ACC112 (cell line): ENCODE measurements around the gene MACROD2.

ENCODE experiments used
- H2AFZ ChIP-seq: fragments of 200-600 bp; sonication (generic); one replicate; pipeline ENCODE4 v1.6.0; 2017; ENCODE audit warnings: antibody characterized with exemption, low read length; ENCODE audit not compliant: unreplicated experiment
- H3K27ac ChIP-seq: fragments of 200-600 bp; sonication (generic); 2 replicates; pipeline ENCODE4 v1.5.1; 2014; ENCODE audit warnings: low read depth, mild to moderate bottlenecking, antibody characterized with exemption, low read length, moderate library complexity
- H3K27me3 ChIP-seq: fragments of 200-600 bp; sonication (generic); 2 replicates; pipeline ENCODE4 v1.6.1; 2014; ENCODE audit warnings: mild to moderate bottlenecking, antibody characterized with exemption, low read length, moderate library complexity, mixed read lengths; ENCODE audit not compliant: insufficient read depth
- H3K36me3 ChIP-seq: fragments of 200-600 bp; sonication (generic); 2 replicates; pipeline ENCODE4 v1.6.1; 2016; ENCODE audit warnings: mild to moderate bottlenecking, antibody characterized with exemption, low read length, moderate library complexity, mixed read lengths; ENCODE audit not compliant: insufficient read depth
- H3K4me1 ChIP-seq: fragments of 200-600 bp; sonication (generic); one replicate; pipeline ENCODE4 v1.6.1; 2016; ENCODE audit warnings: low read length, mixed read lengths; ENCODE audit not compliant: insufficient read depth, unreplicated experiment, control insufficient read depth
- H3K4me3 ChIP-seq: fragments of 200-600 bp; sonication (generic); 2 replicates; pipeline ENCODE4 v1.5.1; 2014; ENCODE audit warnings: mild to moderate bottlenecking, low read depth, low read length
- H3K79me2 ChIP-seq: fragments of 200-600 bp; sonication (generic); one replicate; pipeline ENCODE4 v1.6.0; 2016; ENCODE audit warnings: low read length; ENCODE audit not compliant: control insufficient read depth, unreplicated experiment, insufficient read depth

The MACROD2 gene

DNA sequence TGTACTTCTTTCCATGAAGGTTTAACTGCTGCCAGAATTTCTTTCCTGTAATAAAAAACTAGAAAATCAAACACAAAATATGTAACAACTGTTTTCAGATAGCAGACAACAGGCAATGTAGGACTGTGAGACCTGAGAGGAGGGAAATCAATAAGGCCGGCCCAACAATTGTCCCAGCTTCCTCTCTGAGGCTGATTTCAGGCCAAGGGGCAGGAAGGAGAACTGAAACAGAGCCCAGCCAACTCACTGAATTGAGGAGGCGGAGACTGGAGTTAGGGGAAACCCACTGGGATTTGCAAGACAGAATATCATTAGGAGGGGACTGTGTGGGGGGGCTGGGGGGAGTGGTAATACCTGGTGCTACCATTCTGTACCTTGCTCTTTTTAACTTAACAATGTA is 299.9 kb downstream of the MACROD2 start:
- H2AFZ ChIP-seq = peak overlapping the region; percentile 33
- no peaks in the 10 kb centered on the region for H3K36me3 ChIP-seq
- no peak overlapping the region for H3K27ac ChIP-seq
- no peaks in the 10 kb centered on the region for H3K27me3 ChIP-seq
- H3K4me3 ChIP-seq = no peak overlapping the region
- no peaks in the 10 kb centered on the region for H3K4me1 ChIP-seq
- no peaks in the 10 kb centered on the region for H3K79me2 ChIP-seq

DNA sequence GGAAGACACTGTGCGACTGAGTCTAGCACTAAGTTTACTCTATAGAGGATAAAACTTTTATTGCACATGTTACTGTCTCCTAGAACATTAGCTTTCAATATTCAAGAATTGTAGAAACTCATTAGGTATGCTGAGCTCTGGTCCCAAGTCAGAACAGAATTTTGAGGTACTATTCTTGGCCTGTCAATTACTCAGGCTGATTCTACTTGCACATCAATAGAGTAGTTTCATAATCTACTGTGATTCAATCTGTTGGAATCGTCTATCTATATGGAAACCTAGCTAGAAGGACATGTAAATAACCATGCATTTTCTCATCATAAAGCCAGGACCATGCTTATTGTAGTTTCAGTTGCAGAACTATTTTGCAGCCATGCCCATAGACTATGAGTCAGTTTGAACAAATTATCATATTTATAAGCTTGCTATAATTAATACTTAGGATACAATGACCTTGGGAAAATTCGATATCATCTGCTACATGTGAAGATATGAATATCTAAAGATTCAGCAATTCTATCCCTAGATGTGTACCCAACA is 300.5 kb downstream of the MACROD2 start:
- H3K27me3 ChIP-seq = no peaks in the 10 kb centered on the region
- no peak overlapping the region for H2AFZ ChIP-seq
- H3K4me3 ChIP-seq = no peak overlapping the region
- H3K79me2 ChIP-seq = no peaks in the 10 kb centered on the region
- no peaks in the 10 kb centered on the region for H3K36me3 ChIP-seq
- H3K4me1 ChIP-seq = no peaks in the 10 kb centered on the region
- no peak overlapping the region for H3K27ac ChIP-seq

DNA sequence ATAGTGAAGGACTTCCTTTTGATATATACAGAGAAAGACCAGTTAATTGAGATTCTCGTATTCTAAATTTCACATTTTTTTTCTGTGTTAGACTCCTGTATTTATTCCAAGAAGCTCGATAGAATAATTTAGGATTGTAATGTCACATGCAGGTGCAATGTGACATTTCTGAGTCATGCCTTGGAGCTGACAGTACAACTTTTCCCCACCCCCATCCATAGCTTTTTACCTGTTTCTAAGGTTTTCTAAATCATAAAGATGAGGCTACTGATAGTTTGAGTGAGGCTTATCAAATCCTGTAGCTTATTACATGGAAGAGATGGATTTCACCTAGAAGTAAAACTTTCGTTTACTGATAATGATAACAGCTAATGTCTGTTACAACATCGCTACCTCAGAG is 304.5 kb downstream of the MACROD2 start:
- Histone ChIP-seq H3K27ac (no peak overlapping the region), H3K79me2 (no peaks in the 10 kb centered on the region), H3K36me3 (no peaks in the 10 kb centered on the region), H2AFZ (no peak overlapping the region), H3K4me1 (no peaks in the 10 kb centered on the region), H3K27me3 (no peaks in the 10 kb centered on the region), H3K4me3 (no peak overlapping the region)

DNA sequence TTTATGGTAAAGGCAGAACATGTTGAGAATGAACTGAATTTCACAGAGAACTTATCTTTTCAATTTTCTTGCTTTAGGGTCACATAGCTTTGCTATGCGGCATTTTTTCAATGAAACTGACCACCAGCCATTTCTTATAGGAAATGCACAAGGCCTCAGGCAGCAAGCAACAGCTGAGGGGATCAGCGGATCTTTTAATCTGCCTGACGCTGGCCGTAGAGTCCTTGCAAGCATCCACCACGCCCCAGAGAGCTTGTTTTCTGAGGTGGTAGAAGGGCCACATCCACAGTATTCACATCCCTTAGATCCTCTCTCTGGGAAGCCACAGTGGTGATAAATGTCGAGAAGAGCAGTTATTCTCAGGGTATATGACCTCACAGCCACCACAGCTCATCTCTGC is 307.8 kb downstream of the MACROD2 start:
- Histone ChIP-seq H3K27ac (no peak overlapping the region), H3K27me3 (no peaks in the 10 kb centered on the region), H3K4me3 (no peak overlapping the region), H3K79me2 (no peaks in the 10 kb centered on the region), H2AFZ (no peak overlapping the region), H3K4me1 (no peaks in the 10 kb centered on the region), H3K36me3 (no peaks in the 10 kb centered on the region)

DNA sequence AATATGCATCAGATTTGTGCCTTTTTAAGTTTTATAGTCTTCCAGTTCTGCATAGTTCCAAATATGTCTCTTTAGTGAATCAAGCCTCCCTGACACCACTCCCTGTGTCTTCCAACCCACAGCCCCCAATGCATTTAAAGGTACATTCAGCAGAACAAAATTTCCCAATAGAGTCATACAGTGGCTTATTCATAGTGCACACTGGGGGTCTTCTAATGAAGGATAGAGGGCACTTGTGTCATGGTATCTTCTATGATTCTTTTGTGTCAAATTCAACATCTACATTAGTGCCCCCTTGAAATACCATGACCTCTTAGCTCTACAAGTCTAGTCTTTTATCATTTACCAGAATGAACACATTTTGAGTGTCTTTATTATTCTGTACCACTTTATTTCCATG is 308.3 kb downstream of the MACROD2 start:
- H3K4me1 ChIP-seq = no peaks in the 10 kb centered on the region
- H3K36me3 ChIP-seq = no peaks in the 10 kb centered on the region
- H3K27me3 ChIP-seq = no peaks in the 10 kb centered on the region
- no peaks in the 10 kb centered on the region for H3K79me2 ChIP-seq
- no peak overlapping the region for H3K27ac ChIP-seq
- H3K4me3 ChIP-seq = no peak overlapping the region
- no peak overlapping the region for H2AFZ ChIP-seq

DNA sequence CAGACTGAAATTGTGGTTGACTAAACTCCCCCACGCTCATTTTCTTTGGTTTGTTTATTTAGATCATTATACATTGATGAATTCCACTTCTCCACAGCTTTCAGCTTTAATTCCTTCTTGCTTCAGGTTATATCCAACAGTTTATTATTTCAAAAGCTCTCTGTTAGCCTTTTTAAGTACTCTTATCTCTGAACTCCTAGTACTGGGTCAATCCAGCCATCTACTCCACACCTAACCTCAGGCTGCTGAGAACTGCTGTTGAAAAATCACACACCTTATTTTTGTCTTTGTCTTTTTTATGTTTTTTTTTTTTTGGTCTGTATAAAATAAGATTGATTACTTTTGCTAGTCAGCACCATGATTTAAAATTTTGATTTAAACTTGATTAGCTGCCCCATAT is 309.2 kb downstream of the MACROD2 start:
- no peak overlapping the region for H2AFZ ChIP-seq
- no peaks in the 10 kb centered on the region for H3K79me2 ChIP-seq
- H3K4me1 ChIP-seq = no peaks in the 10 kb centered on the region
- no peak overlapping the region for H3K4me3 ChIP-seq
- H3K27ac ChIP-seq = no peak overlapping the region
- H3K27me3 ChIP-seq = no peaks in the 10 kb centered on the region
- no peaks in the 10 kb centered on the region for H3K36me3 ChIP-seq

DNA sequence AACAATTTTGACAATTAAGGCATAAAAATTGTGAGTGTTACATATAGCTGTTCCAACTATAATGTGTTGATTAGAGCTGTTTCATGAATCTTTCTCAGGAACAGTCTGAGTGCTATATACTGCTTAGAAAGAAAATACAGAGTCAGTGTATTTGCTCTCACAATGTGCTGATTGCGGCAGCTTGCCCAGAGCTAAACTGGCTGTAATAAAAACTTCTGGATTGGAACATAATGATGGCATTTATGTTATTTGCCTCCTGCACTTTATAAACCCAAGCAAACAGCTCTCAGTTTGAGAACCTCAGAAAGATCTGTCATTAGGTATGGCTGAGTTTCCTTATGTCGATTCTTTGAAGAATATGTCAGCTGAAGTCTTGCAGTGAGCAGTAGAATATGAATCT is 312.6 kb downstream of the MACROD2 start:
- no peaks in the 10 kb centered on the region for H3K4me1 ChIP-seq
- no peak overlapping the region for H3K27ac ChIP-seq
- H3K27me3 ChIP-seq = no peaks in the 10 kb centered on the region
- no peak overlapping the region for H2AFZ ChIP-seq
- H3K4me3 ChIP-seq = no peak overlapping the region
- no peaks in the 10 kb centered on the region for H3K36me3 ChIP-seq
- H3K79me2 ChIP-seq = no peaks in the 10 kb centered on the region

DNA sequence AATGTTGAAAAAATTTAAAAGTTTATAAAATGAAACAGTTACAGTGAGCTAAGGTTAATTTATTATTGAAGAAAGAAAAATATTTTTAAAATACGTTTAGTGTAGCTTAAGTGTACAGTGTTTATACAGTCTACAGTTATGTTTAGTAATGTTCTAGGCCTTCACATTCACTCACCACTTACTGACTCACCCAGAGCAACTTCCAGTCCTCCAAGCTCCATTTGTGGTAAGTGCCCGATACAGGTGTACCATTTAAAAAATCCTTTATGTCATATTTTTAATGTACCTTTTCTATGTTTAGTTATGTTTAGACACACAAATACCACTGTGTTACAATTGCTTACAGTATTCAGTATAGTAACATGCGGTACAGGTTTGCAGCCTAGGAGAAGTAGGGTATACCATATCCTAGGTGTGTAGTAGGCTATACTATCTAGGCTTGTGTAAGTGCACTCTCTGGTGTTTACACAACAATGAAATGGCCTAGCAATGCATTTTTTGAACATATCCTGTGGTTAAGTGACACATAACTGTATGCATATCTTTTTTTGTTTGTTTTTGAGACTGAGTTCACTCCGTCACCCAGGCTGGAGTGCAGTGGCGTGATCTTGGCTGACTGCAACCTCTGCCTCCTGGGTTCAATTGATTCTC is 315.8 kb downstream of the MACROD2 start:
- H3K27me3 ChIP-seq = no peaks in the 10 kb centered on the region
- H3K4me1 ChIP-seq = no peaks in the 10 kb centered on the region
- no peaks in the 10 kb centered on the region for H3K79me2 ChIP-seq
- H3K27ac ChIP-seq = no peak overlapping the region
- no peak overlapping the region for H2AFZ ChIP-seq
- no peaks in the 10 kb centered on the region for H3K36me3 ChIP-seq
- no peak overlapping the region for H3K4me3 ChIP-seq

DNA sequence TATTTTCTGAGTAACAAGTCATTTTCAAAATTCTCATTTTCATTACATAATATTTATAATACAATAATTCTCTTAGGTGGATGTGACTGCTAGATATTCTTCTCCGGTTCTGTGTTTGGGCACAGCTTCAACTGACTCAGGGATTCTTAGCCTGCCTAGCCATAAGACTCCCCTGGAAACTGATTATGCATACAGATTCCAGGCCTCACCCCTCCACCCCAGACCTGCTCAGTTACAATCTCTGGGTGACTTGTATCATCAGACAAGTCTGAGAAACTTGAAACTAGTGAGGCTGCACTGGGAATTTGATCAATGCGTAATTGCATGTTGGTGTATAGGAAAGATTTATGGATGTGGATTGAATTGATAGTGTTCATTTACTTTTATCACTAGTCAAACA is 316.7 kb downstream of the MACROD2 start:
- no peak overlapping the region for H3K4me3 ChIP-seq
- H3K79me2 ChIP-seq = no peaks in the 10 kb centered on the region
- H3K27ac ChIP-seq = no peak overlapping the region
- H3K27me3 ChIP-seq = no peaks in the 10 kb centered on the region
- H3K36me3 ChIP-seq = no peaks in the 10 kb centered on the region
- no peaks in the 10 kb centered on the region for H3K4me1 ChIP-seq
- H2AFZ ChIP-seq = no peak overlapping the region

DNA sequence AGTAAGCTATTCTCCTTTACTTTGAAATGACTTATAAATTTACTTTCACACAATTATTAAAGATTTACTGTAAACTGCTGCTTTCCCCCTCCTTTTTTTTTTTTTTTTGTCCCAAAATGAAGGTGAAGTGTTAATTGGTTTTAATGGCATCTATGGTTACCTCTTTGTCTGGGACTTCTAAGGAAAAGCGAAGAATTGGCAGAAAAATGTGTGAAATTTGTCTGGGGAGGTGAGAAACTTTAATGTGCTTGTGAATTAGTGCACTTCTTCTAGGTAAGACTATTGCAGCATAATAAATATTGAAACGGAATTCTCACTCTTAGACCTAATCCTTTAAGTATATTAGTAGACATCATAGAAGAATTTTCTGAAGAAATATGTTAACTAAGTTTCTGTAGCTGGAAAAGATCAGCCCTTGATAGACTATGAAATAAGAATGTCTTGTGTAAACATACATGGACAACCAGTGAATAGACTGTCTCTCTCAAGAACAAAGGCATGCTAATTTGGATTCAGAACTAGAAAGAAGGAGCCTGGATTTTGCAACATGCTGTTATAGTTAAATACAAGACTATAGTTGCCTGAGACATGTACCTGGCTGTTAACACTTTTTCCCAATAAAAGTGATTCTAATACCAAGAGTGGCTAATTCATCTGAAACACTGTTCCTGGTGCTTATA is 318.2 kb downstream of the MACROD2 start:
- H3K27ac ChIP-seq = no peak overlapping the region
- no peaks in the 10 kb centered on the region for H3K4me1 ChIP-seq
- H3K4me3 ChIP-seq = no peak overlapping the region
- no peaks in the 10 kb centered on the region for H3K79me2 ChIP-seq
- H3K27me3 ChIP-seq = no peaks in the 10 kb centered on the region
- H2AFZ ChIP-seq = no peak overlapping the region
- H3K36me3 ChIP-seq = no peaks in the 10 kb centered on the region

DNA sequence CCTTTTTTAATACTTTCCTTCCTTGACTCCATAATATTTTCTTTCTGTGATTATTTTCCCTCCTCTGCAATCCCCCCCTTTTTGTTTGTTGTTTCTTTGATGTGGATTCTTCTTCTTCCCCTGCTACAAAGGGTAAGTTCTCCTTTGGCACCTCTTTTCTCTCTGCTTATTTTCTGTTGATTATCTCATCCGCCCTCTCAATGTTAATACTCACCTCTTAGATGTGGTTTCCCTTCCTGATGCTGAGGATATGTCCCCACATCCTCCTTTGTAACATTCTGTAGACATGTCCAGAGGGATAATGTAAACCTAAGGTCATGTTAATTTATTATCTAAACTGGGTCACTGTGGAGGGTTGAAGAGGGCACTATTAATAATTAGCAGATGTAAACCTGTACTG is 324.4 kb downstream of the MACROD2 start:
- Histone ChIP-seq H3K79me2 (no peaks in the 10 kb centered on the region), H3K4me3 (no peak overlapping the region), H2AFZ (no peak overlapping the region), H3K36me3 (no peaks in the 10 kb centered on the region), H3K27me3 (no peaks in the 10 kb centered on the region), H3K4me1 (no peaks in the 10 kb centered on the region), H3K27ac (no peak overlapping the region)
